Measurements from ENCODE around the gene ZNF394.
"Not testable (repeated sequence)": the region's sequence is repeated elsewhere in the genome, so short reads cannot be mapped to it uniquely, and the experiment has no call there.

ZNF394 gene

GRCh38 chr7:99499721-99500636 is at the start of gene ZNF394:
Gene ZNF394, minus strand, starts transcription at chr7:99500281. Its CDS starts 188 bp downstream, at chr7:99500093.
- DNase-seq, result peak; percentile 86 to 88

DNA sequence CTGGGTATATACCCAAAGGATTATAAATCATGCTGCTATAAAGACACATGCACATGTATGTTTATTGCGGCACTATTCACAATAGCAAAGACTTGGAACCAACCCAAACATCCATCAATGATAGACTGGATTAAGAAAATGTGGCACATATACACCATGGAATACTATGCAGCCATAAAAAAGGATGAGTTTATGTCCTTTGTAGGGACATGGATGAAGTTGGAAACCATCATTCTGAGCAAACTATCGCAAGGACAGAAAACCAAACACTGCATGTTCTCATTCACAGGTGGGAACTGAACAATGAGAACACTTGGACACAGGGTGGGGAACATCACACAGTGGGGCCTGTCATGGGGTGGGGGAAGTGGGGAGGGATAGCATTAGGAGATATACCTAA is 49.5 kb upstream of the ZNF394 start:
- DNase-seq, result not testable (repeated sequence)

GRCh38 chr7:99545308-99545707 is 45.2 kb upstream of the ZNF394 start:
- not testable (repeated sequence) for DNase-seq

GRCh38 chr7:99543916-99544315 is 43.8 kb upstream of the ZNF394 start:
- DNase-seq, result no peak

DNA sequence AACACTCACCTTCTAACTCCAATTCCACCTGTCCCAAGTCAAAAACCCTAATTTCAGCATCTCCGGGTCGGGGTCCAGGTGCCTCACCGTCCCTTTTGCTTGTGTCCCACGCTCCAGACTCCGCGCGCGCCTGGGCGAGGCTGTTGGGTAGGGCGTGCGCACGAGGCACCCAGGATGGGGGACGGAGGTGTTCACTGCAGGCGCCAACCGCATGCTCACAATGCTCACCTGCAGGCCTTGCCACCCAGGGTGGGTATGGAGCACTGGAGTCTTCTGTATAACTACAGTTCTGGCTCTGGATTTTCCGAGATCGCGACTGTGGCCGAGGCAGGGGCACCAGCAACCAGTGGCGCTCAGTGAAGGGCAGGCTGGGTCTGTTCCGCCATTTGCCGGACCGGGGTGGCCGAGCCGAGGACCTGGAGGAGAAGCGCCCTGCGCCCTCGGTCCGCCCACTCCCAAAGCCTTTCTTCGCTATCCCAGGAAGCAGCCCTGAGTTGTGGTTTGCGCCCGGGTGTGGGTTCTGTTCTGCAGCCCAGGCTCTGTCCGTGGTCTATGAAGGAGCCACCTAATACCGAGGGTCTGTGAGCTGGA is 43.1 kb upstream of the ZNF394 start:
- no peak for DNase-seq

DNA sequence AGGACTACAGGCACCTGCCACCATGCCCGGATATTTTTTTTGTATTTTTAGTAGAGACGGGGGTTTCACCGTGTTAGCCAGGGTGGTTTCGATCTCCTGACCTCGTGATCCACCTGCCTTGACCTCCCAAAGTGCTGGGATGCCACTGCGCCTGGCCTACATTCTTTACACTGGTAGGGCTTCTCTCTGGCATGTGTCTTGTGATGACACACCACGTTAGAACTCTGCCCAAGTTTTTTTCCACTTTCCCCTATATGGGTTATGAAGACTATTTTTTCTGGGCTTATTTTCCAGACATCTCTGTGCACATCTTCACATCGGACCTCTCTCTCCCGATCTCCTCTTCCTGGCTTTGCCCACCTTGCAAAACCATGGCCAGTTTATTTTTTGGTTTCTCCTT is 41.1 kb upstream of the ZNF394 start:
- no peak for DNase-seq

DNA sequence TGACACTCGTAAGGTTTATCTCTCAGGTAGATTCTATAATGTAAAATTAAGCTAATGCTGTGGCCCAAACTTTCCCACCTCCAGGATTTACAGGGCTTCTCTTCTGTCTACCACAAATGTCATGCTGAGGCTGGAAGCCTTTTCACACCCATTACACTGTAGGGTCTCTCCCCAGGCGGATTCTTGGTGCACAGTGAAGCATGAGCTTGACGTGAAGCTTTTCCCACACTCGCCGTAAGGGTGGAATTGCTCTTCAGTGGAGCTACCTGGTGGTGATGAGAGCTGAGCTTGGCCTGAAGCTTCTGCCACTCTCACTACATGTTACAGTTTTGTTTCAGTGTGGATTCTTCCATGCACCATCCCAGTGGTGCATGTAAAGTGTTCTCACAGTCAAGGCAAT is 40.5 kb upstream of the ZNF394 start:
- no peak for DNase-seq

GRCh38 chr7:99539213-99539811 is 39.2 kb upstream of the ZNF394 start:
- no peak for DNase-seq

GRCh38 chr7:99535667-99536066 is 35.6 kb upstream of the ZNF394 start:
- DNase-seq, result no peak

DNA sequence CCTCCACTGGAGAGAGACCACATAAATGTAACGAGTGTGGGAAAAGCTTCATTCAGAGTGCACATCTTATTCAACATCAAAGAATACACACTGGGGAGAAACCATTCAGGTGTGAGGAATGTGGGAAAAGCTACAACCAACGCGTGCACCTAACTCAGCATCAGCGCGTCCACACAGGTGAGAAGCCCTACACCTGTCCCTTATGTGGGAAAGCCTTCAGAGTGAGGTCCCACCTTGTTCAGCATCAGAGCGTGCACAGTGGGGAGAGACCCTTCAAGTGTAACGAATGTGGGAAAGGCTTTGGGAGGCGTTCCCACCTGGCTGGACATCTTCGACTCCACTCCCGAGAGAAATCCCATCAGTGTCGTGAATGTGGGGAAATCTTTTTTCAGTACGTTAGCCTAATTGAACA is 31.3 kb upstream of the ZNF394 start:
- DNase-seq, result no peak

GRCh38 chr7:99525713-99526440 is 25.8 kb upstream of the ZNF394 start:
- no peak for DNase-seq

- DNase-seq, result no peak
Observed at GRCh38 chr7:99521399-99521798, 21.3 kb upstream of the ZNF394 start.

DNA sequence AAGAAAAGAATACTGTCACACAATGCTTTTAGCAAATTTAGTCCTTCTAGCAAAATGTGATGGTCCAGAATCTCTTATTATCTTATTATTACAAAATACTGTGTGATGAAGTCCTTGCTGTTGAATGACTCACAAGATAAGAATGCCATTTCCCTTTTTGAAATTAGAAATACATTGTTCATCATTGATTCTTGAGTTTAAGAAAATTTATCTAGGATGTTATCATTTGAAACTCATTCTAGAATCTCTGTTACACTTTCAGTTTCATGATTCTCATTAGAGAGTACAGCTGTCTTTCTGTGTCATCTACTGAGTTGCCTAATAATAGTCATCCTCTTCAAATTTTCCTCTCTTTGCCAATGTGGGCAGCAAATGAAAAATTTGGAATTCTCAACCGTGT is 14.0 kb upstream of the ZNF394 start:
- no peak for DNase-seq

- DNase-seq, result no peak
Observed at GRCh38 chr7:99505324-99505662, 5.2 kb upstream of the ZNF394 start.

DNA sequence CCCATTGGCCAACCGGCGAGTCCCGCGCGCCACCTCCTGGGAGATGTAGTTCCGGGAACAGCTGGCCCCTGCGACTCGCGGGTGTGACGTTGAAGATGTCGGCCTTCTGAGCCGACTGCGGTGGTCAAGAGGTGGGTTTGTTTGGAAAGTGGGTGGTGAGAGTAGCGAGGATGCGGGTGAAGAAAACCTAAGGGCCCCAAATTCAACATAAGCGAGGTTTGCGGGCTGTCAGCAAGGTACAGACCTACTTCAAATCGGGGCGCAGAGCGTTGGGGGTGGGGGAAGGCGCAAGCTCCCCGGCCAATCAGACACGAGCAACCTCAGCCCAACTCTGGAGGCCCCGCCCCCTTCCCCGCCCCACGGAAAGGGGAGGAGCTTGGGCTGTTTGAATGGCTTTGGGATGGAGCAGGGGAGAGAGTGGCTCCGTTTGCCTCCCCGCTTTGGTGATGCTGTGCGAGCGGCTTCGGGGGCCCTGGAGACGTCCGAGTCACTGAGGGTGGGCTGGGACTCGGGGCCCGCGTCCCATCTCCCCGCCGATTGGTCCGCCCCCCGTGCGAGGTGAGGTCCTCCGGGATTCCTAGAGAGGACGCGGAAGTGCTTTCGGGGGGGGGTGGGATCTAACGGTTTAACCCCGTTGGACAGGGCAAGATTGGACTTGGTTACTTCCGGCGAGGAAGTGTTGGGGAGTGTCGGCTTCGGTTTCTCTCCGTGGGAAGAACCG is 4.7 kb upstream of the ZNF394 start, which contains the start of gene ZKSCAN5:
ZKSCAN5 (plus strand) TSS at position 60 of the 721 bp plus-strand sequence. CDS start 1,383 bp downstream, outside the sequence.
- peak; percentile 95 to 99 for DNase-seq

- DNase-seq, result no peak
Observed at GRCh38 chr7:99504281-99504602, 4.2 kb upstream of the ZNF394 start.

- not testable (repeated sequence) for DNase-seq
Observed at GRCh38 chr7:99501236-99501635, 1.2 kb upstream of the ZNF394 start.

GRCh38 chr7:99500637-99501009 is 542 bp upstream of the ZNF394 start:
- no peak for DNase-seq

DNA sequence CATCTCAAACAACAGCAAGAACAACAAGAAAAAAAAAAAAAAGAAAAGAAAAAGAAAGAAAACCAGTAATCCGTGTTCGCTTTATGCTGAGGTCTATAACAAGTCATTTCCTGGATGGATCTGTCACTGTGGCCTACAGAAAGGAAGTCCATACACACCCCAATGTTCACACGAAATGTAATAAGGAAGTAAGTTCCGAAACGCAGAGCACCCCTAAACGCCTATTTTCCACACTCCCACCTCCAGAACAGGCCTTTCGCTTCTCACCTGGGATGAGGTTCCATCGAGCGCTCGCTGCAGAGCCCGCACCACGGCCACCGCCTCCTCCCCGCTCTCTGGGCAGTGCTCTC is 735 bp downstream of the ZNF394 start:
- DNase-seq, result no peak

DNA sequence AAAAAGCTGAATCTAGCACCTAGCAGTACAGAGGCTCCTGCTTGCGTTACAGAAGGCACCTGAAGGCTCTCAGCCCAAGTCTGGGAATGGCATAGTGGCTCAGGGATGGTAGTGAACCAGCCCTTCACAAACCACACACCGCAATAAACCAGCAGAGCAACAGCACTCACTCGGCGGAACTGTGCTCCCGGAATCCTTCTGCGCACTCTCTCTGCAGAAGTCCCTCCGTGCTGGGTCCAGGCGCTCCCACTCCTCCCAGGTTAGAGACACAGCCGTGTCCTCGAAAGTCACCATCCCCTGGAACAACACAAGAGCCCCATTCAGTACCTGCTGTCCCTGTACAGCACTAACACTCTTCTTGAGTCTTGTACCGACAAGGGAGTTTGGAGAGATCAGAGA is 1.5 kb downstream of the ZNF394 start:
- no peak for DNase-seq

DNA sequence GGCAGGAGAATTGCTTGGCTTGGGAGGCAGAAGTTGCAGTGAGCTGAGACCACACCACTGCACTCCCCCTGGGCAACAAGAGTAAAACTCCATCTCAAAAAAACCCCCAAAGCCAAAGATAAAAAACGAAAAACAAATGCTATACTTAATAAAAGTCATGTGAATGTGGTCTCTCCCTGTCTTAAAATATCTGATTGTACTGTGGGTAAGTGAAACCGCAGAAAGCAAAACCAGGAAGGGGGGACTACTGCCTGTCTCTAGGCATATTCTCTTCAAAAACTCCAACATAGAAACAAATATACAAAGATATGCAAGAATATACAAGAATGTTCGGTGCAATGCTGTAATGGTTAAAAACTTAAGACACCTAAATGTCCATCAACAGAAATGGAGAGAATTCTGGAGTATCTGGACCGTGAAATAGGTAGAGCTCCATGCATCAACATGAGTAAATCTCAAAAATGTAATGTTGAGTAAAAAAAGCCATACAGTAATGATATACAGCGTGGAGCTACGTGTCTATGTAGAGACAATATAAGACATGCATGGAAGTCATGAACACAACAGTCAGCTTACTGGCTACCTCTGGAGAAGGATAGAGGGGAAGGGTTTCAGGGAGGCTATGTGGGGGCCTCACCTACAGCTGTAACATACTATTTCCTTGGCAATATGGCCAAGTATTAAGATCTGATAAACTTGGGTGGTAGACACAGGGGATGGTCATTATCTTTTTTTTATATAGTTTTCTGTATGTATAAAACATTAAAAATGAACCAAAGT is 2.1 kb downstream of the ZNF394 start:
- no peak for DNase-seq

GRCh38 chr7:99493823-99494222 is 6.3 kb downstream of the ZNF394 start:
- no peak for DNase-seq

Measured in hippocampal formation (tissue), 2 donors.